RWPE1 (cell line): ENCODE data around the gene E2F2.

Source experiments
- CTCF ChIA-PET: fragments of 350-600 bp; sonication (Branson Sonifier 250); formaldehyde crosslinking; extraction: SDS; loops from one replicate; lab custom pipeline; 2021; lab: Yijun Ruan, JAX
- POLR2A ChIA-PET: fragments of 400-600 bp; formaldehyde crosslinking; extraction: SDS; loops from one replicate; lab custom pipeline; 2020; ENCODE audit warnings: antibody characterized with exemption; ENCODE audit not compliant: low non-redundant PET; lab: Yijun Ruan, JAX
- DNase-seq: peaks from one replicate; pipeline ENCODE4 v3.0.0; 2012; ENCODE audit warnings: low spot score
- H3K27ac ChIP-seq: fragments of 450-650 bp; 2 replicates; pipeline ENCODE4 v1.5.1; 2017
- TF ChIP-seq, protein P1 (sequence below): fragments of 450-650 bp; conservative IDR thresholded peaks from 2 replicates; pipeline ENCODE4 v1.5.1; 2017; ENCODE audit warnings: low read depth, mild to moderate bottlenecking

E2F2 gene

DNA sequence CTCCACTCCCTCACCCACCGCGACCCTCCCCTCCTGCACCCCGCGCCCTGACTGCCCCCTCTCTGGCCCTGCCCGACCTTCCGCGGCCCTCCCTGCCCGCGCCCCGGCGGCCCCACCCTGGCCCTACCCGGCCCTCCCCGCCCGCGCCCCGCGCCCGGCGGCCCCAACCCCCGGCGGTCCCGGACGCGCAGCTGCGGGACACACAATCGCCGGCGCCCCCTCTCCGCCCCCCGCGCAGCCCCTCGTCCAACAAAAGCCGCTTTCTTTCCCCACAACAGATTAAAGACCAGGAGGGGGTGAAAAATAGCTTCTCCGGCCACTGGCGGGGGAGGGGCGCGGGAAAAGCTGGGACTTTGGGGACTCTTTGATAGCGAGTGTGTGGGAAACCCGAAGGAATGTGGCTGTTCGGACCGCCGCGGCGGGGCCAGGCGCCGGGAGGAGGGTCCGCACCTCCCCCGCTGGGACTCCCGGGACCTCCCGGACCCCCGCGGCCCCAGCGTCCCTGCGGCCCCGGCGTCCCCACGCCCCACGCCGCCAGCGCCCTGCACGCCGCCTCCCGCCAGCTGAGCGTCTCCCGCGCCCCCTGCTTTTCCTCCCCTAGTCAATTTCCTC lies 37.1 kb upstream of the E2F2 start:
- TF ChIP-seq, protein P1, sequence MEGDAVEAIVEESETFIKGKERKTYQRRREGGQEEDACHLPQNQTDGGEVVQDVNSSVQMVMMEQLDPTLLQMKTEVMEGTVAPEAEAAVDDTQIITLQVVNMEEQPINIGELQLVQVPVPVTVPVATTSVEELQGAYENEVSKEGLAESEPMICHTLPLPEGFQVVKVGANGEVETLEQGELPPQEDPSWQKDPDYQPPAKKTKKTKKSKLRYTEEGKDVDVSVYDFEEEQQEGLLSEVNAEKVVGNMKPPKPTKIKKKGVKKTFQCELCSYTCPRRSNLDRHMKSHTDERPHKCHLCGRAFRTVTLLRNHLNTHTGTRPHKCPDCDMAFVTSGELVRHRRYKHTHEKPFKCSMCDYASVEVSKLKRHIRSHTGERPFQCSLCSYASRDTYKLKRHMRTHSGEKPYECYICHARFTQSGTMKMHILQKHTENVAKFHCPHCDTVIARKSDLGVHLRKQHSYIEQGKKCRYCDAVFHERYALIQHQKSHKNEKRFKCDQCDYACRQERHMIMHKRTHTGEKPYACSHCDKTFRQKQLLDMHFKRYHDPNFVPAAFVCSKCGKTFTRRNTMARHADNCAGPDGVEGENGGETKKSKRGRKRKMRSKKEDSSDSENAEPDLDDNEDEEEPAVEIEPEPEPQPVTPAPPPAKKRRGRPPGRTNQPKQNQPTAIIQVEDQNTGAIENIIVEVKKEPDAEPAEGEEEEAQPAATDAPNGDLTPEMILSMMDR, result no peak
- DNase-seq, result no peak
- H3K27ac ChIP-seq, result peak overlapping the region; percentile 62
- POLR2A ChIA-PET, result no interaction called here
- CTCF ChIA-PET, result interaction anchor here (0.7 kb wide), 1 partner anchor 124 kb away, joined by 4 read pairs; the partner anchor contains the start of gene RPL11

DNA sequence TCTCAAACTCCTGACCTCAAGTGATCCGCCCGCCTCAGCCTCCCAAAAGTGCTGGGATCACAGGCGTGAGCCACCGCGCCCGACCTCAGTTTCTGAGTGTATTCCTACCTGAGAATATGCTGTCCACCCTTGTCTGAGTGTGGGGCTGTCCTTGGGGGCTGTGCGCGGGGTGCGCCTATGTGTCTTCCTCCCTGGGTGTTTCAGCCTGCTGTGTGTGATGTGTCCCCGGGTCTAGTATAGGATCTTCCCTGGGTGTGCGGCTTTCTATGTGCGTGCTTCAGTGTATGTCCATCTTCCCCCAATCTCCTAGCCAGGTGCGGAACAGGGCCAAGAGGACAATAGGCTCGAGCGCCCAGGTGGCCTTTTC lies 36.6 kb upstream of the E2F2 start:
- ChIA-PET CTCF (interaction anchor here (0.6 to 1.8 kb wide), 3 partner anchors 10 to 184 kb away, joined by 3 to 4 read pairs (median 4); partner anchors contain the start of gene RPL11), POLR2A (no interaction called here)
- no peak for DNase-seq
- peak overlapping the region; percentile 62 for H3K27ac ChIP-seq
- TF ChIP-seq, protein P1, result no peak

DNA sequence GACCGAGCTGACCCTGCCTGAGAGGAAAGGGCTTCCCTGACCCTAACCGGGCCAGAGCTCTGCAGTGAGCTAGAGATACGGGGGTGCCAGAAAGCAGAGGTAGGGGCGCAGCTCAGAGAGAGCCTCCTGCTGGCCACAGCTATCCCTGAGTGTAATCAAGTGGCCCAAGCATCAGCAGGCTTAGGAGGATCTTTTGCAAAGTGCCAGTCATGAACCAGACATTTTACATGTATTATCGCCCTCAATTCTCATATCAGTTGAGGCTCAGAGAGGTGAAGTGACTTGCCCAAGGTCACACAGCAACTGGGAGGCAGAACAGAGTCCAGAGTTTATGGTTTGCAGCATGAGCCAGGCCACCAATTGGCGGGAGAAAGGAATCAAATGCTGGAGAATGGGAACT lies 35.3 kb upstream of the E2F2 start:
- DNase-seq, result no peak
- peak overlapping the region; percentile 62 for H3K27ac ChIP-seq
- POLR2A ChIA-PET, result no interaction called here
- TF ChIP-seq, protein P1, result no peak
- CTCF ChIA-PET, result interaction anchor here (0.9 to 1.8 kb wide), 3 partner anchors 11 to 68 kb away, joined by 3 to 4 read pairs (median 4); no protein-coding TSS in a partner anchor

DNA sequence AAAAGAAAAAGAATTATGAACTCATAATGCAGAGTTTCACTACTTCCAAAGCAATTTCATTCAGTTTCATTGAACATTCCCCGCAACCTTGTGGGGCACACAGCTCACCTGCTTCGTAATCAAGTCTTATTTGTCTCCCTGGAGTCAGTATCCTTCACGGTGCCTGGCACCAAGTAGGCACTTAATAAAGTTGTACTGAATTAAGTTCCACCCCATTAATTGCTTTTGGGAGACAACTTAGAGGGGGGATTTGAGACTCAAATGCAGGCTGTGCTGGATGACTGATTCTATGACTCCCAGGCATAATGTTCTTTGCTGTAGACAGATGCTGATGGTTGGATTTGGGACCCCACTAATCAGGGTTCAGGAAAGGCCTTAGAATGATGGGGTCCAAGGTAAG lies 34.7 kb upstream of the E2F2 start:
- peak overlapping the region; percentile 62 for H3K27ac ChIP-seq
- ChIA-PET POLR2A (no interaction called here), CTCF (interaction anchor here (0.7 to 1.8 kb wide), 4 partner anchors 11 to 68 kb away, joined by 3 to 4 read pairs (median 4); no protein-coding TSS in a partner anchor)
- TF ChIP-seq, protein P1, result no peak
- DNase-seq, result no peak

DNA sequence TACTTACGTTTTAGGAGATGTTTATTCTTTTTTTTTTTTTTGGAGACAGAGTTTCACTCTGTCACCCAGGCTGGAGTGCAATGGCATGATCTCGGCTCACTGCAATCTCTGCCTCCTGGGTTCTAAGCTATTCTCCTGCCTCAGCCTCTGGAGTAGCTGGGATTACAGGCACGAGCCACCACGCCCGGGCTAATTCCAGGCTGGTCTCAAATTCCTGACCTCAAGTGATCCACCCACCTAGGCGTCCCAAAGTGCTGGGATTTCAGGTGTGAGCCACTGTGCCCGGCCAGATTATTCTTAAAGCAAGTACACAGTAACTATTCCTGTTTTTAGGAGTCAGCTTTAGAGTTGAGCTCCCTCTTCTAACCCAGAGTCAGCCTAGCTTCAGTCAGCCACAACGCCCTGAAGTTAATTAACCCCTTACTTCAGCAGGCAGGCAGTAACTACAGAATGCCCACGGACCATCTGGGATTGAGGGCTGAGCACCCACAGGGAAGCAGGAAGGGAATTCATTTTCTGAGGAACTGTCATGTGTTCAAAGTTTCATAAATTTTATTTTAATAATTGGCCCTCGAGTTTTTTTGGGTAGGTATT lies 33.6 kb upstream of the E2F2 start:
- TF ChIP-seq, protein P1, result no peak
- DNase-seq, result no peak
- ChIA-PET CTCF (interaction anchor here (0.6 to 1.5 kb wide), 4 partner anchors 21 to 711 kb away, joined by 3 to 4 read pairs (median 3); no protein-coding TSS in a partner anchor), POLR2A (no interaction called here)
- peak overlapping the region; percentile 59 for H3K27ac ChIP-seq

DNA sequence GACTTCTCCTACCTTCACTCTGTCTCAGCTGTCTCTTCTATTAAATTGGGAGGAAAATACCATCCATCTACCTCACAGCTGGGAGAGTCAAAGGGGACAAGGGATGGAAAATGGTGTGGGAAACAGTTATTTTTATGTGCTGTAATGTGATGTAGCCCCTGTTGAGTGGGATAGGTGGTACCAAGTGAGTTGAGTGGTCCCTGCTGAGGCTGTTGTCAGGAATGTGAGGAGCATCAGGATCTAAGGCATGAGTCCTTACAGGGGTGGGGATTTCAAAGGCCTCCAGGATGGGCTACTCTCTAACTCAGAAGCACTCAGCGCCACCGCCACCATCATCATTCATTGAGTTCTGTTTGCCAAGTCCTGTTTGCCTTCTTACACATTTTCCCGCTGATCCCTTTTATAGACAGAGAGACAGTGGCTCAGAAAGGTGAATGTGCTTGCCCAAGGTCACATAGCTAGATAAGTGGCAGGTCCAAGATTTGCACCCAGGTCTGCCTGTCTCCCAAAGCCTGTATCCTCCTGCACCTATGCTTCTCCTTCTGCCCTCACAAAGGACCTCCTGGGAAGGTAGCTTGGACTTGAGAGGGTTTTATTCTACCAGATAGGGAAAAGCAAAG lies 32.8 kb upstream of the E2F2 start:
- no peak overlapping the region for H3K27ac ChIP-seq
- CTCF ChIA-PET, result interaction anchor here (1.0 kb wide), 1 partner anchor 72 kb away, joined by 4 read pairs; no protein-coding TSS in a partner anchor
- no peak for DNase-seq
- TF ChIP-seq, protein P1, result no peak
- POLR2A ChIA-PET, result no interaction called here
